ENCODE results near the gene ANKRD66. TPM values are rescaled to one million over a fixed set of nuclear protein-coding genes. Genes with fewer than 3 reads are reported as not detected.
"Not testable (repeated sequence)": the region's sequence is repeated elsewhere in the genome, so short reads cannot be mapped to it uniquely, and the experiment has no call there.

ANKRD66 gene
- total and polyA plus RNA-seq, 11 donors = not detected

DNA sequence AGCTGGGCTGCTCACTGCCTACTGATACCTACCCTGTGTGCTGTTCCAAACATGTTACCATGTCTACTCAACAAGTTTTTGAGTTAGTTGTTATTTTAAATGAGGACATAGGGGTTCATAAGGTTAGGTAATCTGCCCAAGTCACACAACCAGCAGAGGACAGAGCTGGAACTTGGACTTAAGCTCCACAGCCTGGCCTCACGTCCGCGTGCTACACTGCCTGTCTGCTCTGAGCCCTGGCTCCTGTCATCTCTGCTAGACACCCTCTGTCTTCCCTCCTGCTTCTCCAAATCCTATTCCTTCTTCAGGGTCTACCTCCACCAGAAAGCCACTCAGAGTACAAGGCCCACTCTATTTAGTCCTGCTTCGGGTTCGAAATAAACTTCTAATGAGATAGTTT, 18.2 kb downstream of the ANKRD66 start:
- no peak for DNase-seq
- Histone ChIP-seq H3K4me3 (no peak overlapping the region), H3K4me1 (no peaks in the 10 kb centered on the region), H3K27ac (no peak overlapping the region), H3K36me3 (no peaks in the 10 kb centered on the region), H3K27me3 (no peaks in the 10 kb centered on the region), H3K9me3 (peaks cover 0 to 10% (median 0%) of the 10 kb centered on the region in 12 donors)
- ATAC-seq = no peak
- intact Hi-C loops (cut with DNase I) = no loop called here
- TF ChIP-seq, protein P1, sequence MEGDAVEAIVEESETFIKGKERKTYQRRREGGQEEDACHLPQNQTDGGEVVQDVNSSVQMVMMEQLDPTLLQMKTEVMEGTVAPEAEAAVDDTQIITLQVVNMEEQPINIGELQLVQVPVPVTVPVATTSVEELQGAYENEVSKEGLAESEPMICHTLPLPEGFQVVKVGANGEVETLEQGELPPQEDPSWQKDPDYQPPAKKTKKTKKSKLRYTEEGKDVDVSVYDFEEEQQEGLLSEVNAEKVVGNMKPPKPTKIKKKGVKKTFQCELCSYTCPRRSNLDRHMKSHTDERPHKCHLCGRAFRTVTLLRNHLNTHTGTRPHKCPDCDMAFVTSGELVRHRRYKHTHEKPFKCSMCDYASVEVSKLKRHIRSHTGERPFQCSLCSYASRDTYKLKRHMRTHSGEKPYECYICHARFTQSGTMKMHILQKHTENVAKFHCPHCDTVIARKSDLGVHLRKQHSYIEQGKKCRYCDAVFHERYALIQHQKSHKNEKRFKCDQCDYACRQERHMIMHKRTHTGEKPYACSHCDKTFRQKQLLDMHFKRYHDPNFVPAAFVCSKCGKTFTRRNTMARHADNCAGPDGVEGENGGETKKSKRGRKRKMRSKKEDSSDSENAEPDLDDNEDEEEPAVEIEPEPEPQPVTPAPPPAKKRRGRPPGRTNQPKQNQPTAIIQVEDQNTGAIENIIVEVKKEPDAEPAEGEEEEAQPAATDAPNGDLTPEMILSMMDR (IDR thresholded peaks at IDR 0.05) = no peak
- TF ChIP-seq POLR2A (IDR thresholded peaks at IDR 0.05) = no peak
- 88 to 91% (median 90%) methylated on average over 5 of the region's 5 CpGs for WGBS, 4 donors

DNA sequence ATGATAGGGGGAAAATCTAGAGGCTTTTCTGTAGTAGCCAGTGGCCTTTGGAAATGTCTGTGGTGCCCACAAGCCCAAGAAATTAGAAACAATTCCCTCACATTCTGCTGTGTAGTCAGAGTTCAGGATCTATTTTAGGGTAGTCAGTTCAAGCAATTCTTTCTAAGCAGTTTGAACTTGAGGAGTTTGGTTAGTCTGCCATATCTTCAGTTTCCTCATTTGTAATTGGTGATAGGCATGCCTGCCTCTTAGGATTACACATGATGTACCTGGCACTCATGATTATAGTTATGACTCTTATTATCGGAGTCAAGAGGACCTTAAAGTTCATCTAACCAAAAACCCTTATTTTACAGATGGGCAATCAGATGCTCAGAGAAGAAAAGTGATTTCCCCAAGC, 25.3 kb downstream of the ANKRD66 start:
- Histone ChIP-seq H3K36me3 (no peaks in the 10 kb centered on the region), H3K27me3 (no peaks in the 10 kb centered on the region), H3K4me1 (peaks cover 0 to 37% (median 1%) of the 10 kb centered on the region in 12 donors), H3K9me3 (peaks cover 0 to 7% (median 0%) of the 10 kb centered on the region in 12 donors), H3K27ac (peak overlapping the region in 3 of 12 donors; percentile 19 to 92 (median 31)), H3K4me3 (no peak overlapping the region)
- WGBS, 4 donors = 51 to 79% (median 57%) methylated on average over 1 of the region's 1 CpG
- DNase-seq (no peak), ATAC-seq (peak in 2 of 4 donors; percentile 30 to 49)
- intact Hi-C loops (cut with DNase I) = loop anchor here in 1 of 10 donors (10.0 kb wide), 1 partner anchor 67 kb away; no protein-coding TSS in a partner anchor
- TF ChIP-seq, protein P1 (IDR thresholded peaks at IDR 0.05) = no peak
- no peak for TF ChIP-seq POLR2A (IDR thresholded peaks at IDR 0.05)

DNA sequence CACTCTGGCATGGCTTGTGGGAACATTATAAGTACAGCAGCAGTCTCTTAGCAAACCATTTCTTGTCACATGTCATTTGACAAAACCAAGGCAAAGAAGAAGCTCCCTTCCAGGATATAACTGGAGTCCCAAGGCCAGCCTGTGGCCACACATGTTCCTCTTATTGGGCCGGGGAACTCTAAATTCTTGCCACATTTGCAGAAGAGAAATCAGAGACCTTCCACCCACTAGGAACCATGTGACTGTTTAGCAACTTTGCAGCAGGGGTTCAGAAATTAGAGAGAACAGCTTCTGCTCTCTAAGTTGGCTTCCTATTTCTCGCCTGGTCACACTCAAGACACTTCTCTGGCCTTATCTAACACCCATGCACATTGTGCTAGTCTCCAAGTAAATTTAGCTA, 26.0 kb downstream of the ANKRD66 start:
- TF ChIP-seq, protein P1 (IDR thresholded peaks at IDR 0.05) = no peak
- no peak for TF ChIP-seq POLR2A (IDR thresholded peaks at IDR 0.05)
- no peak overlapping the region for H3K4me3 ChIP-seq
- DNase-seq (peak; percentile 26 to 46 (median 31)), ATAC-seq (peak; percentile 55 to 91 (median 84))
- peaks cover 0 to 37% (median 1%) of the 10 kb centered on the region in 12 donors for H3K4me1 ChIP-seq
- no peaks in the 10 kb centered on the region for H3K9me3 ChIP-seq
- intact Hi-C loops (cut with DNase I) = loop anchor here in 1 of 10 donors (10.0 kb wide), 1 partner anchor 68 kb away; no protein-coding TSS in a partner anchor
- H3K27me3 ChIP-seq = no peaks in the 10 kb centered on the region
- peak overlapping the region in 1 of 12 donors; percentile 92 for H3K27ac ChIP-seq
- 44 to 54% (median 49%) methylated on average over 2 of the region's 2 CpGs for WGBS, 4 donors
- no peaks in the 10 kb centered on the region for H3K36me3 ChIP-seq

DNA sequence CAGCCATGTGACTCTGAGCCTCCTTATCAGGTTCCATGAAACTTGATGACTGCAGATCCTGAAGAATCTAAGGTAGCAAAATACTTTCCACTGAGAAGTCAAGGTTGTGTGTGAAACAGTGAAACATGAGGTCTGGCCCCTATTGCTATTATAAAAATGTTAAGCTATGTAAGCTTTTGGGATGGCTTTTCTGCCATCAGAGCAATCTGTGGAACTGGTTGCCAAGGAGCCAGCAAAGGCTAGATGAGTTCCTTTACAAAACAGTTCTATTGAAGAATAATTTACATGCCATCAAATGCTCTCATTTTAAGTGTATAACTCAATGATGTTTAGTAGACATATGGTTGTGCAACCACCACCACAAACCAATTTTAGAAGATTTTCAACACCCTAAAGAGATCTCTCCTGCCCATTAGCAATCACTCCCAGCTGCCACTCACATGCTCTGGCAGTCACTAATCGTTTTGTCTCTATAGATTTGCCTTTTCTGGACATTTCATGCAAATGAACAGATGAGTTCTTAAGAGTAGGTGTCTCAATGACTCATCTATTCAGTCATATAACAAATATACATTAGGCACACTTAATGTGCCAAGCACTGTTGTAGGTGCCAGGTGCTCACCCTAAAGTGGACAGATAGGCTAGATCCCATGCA, 26.6 kb downstream of the ANKRD66 start:
- H3K27me3 ChIP-seq = no peaks in the 10 kb centered on the region
- H3K4me3 ChIP-seq = no peak overlapping the region
- no peak for ATAC-seq
- peak overlapping the region in 4 of 12 donors; percentile 9 to 92 (median 14) for H3K27ac ChIP-seq
- no peaks in the 10 kb centered on the region for H3K36me3 ChIP-seq
- peaks cover 0 to 37% (median 1%) of the 10 kb centered on the region in 12 donors for H3K4me1 ChIP-seq
- no peaks in the 10 kb centered on the region for H3K9me3 ChIP-seq
- 51 to 62% (median 53%) methylated on average over 1 of the region's 1 CpG for WGBS, 4 donors
- intact Hi-C loops (cut with DNase I) = loop anchor here in 1 of 10 donors (10.0 kb wide), 1 partner anchor 69 kb away; no protein-coding TSS in a partner anchor
- DNase-seq = no peak
- no peak for TF ChIP-seq POLR2A (IDR thresholded peaks at IDR 0.05)
- TF ChIP-seq, protein P1 (IDR thresholded peaks at IDR 0.05) = no peak

DNA sequence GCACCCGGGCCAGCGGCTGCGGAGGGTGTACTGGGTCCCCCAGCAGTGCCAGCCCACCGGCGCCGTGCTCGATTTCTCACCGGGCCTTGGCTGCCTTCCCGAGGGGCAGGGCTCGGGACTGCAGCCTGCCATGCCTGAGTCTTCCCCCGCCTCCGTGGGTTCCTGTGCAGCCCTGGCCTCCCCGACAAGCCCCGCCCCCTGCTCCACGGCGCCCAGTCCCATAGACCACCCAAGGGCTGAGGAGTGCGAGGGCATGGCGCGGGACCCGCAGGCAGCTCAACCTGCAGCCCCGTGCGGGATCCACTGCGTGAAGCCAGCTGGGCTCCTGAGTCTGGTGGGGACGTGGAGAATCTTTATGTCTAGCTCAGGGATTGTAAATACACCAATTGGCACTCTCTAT, 28.0 kb downstream of the ANKRD66 start:
- H3K4me1 ChIP-seq = peaks cover 0 to 37% (median 1%) of the 10 kb centered on the region in 12 donors
- not testable (repeated sequence) for H3K4me3 ChIP-seq, H3K27ac ChIP-seq, H3K36me3 ChIP-seq, H3K9me3 ChIP-seq, H3K27me3 ChIP-seq, ATAC-seq
- WGBS, 4 donors = 92 to 96% methylated on average over 24 of the region's 24 CpGs; no CpG with 5 or more reads in 2 of the 4 donors
- peak in 1 of 5 donors; percentile 41 for DNase-seq
- intact Hi-C loops (cut with DNase I) = loop anchor here in 1 of 10 donors (10.0 kb wide), 1 partner anchor 70 kb away; no protein-coding TSS in a partner anchor
